ENCODE data around the gene FAM241B. TPM values are rescaled to one million over a fixed set of nuclear protein-coding genes. Genes with fewer than 3 reads are reported as not detected.

The FAM241B gene
- polyA plus RNA-seq, 1 donor from 2014 or later = 135 TPM

- Histone ChIP-seq H4K20me1 (ENCODE audit: insufficient read depth) (no peaks in the 10 kb centered on the region), H3K27me3 (ENCODE audit: insufficient read depth, low read depth, low read length) (no peaks in the 10 kb centered on the region), H3F3A (ENCODE audit: insufficient read depth, low read length, poor library complexity, severe bottlenecking) (no peaks in the 10 kb centered on the region), H3K4me2 (ENCODE audit: low read length) (no peak overlapping the region), H3K9me3 (ENCODE audit: low read length) (no peaks in the 10 kb centered on the region), H3K27ac (ENCODE audit: low read length) (no peak overlapping the region), H2AFZ (ENCODE audit: low read depth, low read length) (no peak overlapping the region), H3K9me2 (ENCODE audit: insufficient read depth, low read length) (no peaks in the 10 kb centered on the region), H3K79me2 (replicated peaks; ENCODE audit: insufficient read depth, low read length) (peaks cover 15% of the 10 kb centered on the region), H3K36me3 (ENCODE audit: insufficient read depth, low read length) (no peaks in the 10 kb centered on the region), H3K9ac (ENCODE audit: low read length) (no peak overlapping the region), H3K4me3 (ENCODE audit: low read length) (no peak overlapping the region)
- TF ChIP-seq MXI1 (conservative IDR thresholded peaks at IDR 0.05; ENCODE audit: poor library complexity, severe bottlenecking) (no peak), EP300 (conservative IDR thresholded peaks at IDR 0.05; ENCODE audit: poor library complexity, severe bottlenecking) (no peak), REST (IDR thresholded peaks at IDR 0.05; ENCODE audit: borderline replicate concordance) (no peak), POLR2AphosphoS5 (IDR thresholded peaks at IDR 0.05) (no peak), EZH2 (IDR thresholded peaks at IDR 0.05; ENCODE audit: borderline replicate concordance, insufficient read depth, low read length, poor library complexity, severe bottlenecking) (no peak), SMC3 (conservative IDR thresholded peaks at IDR 0.05; ENCODE audit: poor library complexity) (no peak), TAF1 (IDR thresholded peaks at IDR 0.05; ENCODE audit: low read depth) (no peak), RAD21 (conservative IDR thresholded peaks at IDR 0.05) (no peak)
- TF ChIP-seq, protein P1, sequence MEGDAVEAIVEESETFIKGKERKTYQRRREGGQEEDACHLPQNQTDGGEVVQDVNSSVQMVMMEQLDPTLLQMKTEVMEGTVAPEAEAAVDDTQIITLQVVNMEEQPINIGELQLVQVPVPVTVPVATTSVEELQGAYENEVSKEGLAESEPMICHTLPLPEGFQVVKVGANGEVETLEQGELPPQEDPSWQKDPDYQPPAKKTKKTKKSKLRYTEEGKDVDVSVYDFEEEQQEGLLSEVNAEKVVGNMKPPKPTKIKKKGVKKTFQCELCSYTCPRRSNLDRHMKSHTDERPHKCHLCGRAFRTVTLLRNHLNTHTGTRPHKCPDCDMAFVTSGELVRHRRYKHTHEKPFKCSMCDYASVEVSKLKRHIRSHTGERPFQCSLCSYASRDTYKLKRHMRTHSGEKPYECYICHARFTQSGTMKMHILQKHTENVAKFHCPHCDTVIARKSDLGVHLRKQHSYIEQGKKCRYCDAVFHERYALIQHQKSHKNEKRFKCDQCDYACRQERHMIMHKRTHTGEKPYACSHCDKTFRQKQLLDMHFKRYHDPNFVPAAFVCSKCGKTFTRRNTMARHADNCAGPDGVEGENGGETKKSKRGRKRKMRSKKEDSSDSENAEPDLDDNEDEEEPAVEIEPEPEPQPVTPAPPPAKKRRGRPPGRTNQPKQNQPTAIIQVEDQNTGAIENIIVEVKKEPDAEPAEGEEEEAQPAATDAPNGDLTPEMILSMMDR (IDR thresholded peaks at IDR 0.05; ENCODE audit: poor library complexity, severe bottlenecking) = no peak
Measured at GRCh38 chr10:69633673-69634635, 3.9 kb downstream of the FAM241B start.

DNA sequence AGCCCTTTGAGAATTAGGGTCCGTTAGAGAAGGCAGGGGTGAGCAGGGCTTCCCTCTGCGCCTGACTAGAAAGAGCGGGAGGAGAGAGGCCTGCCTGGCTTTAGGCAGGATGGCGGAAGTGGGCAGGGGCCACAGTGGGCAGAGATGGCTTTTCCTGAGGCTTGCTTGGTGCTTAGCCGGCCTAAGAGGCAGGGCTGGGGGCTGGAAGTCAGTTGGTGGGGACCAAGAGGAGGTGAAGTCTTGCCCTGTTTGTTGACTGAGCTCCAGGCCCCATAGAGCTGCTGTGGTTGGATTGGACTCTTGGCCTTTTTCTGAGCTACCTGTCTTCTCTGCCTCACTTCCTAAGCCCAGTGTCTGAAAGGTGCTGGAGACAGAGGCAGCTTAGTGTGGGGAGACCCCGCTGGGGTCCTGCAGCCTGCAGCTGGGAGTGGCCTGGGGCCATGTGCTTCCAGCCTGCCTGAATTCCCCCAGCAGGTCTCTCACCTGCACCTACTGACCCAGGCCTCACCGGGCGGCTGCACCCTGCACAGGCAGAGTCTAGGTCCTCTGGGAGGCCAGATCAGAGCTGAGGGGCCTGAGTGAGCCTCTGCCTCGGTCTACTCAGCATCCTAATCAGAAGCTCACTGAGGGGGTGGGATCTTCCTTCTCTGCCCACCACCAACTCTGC is 4.8 kb downstream of the FAM241B start:
- Histone ChIP-seq H3K9me2 (ENCODE audit: insufficient read depth, low read length) (no peaks in the 10 kb centered on the region), H3K36me3 (ENCODE audit: insufficient read depth, low read length) (no peaks in the 10 kb centered on the region), H3K9me3 (ENCODE audit: low read length) (no peaks in the 10 kb centered on the region), H2AFZ (ENCODE audit: low read depth, low read length) (no peak overlapping the region), H3K9ac (ENCODE audit: low read length) (no peak overlapping the region), H3K27me3 (ENCODE audit: insufficient read depth, low read depth, low read length) (no peaks in the 10 kb centered on the region), H3K79me2 (replicated peaks; ENCODE audit: insufficient read depth, low read length) (peaks cover 15% of the 10 kb centered on the region), H3K27ac (ENCODE audit: low read length) (no peak overlapping the region), H3K4me3 (ENCODE audit: low read length) (no peak overlapping the region), H4K20me1 (ENCODE audit: insufficient read depth) (no peaks in the 10 kb centered on the region), H3K4me2 (ENCODE audit: low read length) (no peak overlapping the region), H3F3A (ENCODE audit: insufficient read depth, low read length, poor library complexity, severe bottlenecking) (no peaks in the 10 kb centered on the region)
- no peak for TF ChIP-seq MXI1 (conservative IDR thresholded peaks at IDR 0.05; ENCODE audit: poor library complexity, severe bottlenecking)
- TF ChIP-seq SMC3 (conservative IDR thresholded peaks at IDR 0.05; ENCODE audit: poor library complexity) = no peak
- TF ChIP-seq POLR2AphosphoS5 (IDR thresholded peaks at IDR 0.05) = no peak
- TF ChIP-seq EP300 (conservative IDR thresholded peaks at IDR 0.05; ENCODE audit: poor library complexity, severe bottlenecking) = no peak
- no peak for TF ChIP-seq EZH2 (IDR thresholded peaks at IDR 0.05; ENCODE audit: borderline replicate concordance, insufficient read depth, low read length, poor library complexity, severe bottlenecking)
- TF ChIP-seq, protein P1 (IDR thresholded peaks at IDR 0.05; ENCODE audit: poor library complexity, severe bottlenecking) = no peak
- TF ChIP-seq RAD21 (conservative IDR thresholded peaks at IDR 0.05) = no peak
- TF ChIP-seq REST (IDR thresholded peaks at IDR 0.05; ENCODE audit: borderline replicate concordance) = no peak
- no peak for TF ChIP-seq TAF1 (IDR thresholded peaks at IDR 0.05; ENCODE audit: low read depth)
